HG02610 (cell line): ENCODE measurements around the gene COL27A1.
A peak's percentile ranks its signal among the peaks of the same experiment; 100 is the strongest.
"Not testable (repeated sequence)": the region's sequence is repeated elsewhere in the genome, so short reads cannot be mapped to it uniquely, and the experiment has no call there.

Experiments
- ATAC-seq: cut with Tn5 transposase; IDR thresholded peaks from one replicate; pipeline ENCODE4 v1.9.1; 2021; ENCODE audit warnings: mild to moderate bottlenecking, moderate library complexity; ENCODE audit not compliant: unreplicated experiment

COL27A1 gene

DNA sequence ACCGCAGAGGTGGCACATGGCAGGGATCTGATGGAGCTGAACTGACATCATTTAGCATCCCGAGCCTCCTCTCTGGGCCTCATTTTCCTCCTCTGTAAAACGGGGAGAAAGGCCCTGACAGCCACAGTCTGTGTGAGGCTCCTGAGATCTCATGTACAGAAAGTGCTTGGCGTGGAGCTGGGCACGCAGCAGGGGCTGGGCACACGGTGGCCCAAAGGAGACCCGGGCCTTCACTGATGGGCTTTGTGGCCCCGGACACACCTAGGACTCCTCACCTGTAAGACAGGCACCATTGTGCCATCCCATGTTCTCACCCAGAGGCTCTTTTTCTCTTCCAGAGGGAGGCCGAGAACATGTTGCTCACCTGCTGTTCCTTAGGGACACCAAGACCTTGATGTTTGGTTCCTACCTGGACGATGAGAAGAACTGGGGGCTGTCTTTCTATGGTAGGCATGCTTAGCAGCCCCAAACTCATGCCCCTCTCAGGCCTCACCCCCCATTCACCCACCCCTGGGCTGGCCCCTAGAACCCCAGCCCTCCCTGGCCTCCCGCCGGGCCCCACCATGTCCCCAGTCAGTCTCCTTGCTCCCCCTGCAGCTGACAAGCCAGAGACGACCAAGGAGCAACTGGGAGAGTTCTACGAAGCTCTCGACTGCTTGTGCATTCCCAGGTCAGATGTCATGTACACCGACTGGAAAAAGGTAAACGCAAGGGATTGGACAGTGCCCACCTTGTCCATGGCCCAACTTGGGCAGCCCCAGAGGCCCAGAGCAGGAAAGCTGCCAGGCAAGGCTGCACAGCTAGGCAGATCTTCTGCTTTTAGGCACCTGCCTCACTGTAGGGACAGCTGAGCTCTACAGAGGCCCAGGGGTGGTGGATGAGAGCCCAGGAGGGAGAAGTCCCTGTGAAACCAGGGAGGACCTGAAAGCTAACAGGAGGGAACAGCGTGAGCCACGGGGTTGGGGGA, 176.2 kb downstream of the COL27A1 start:
- ATAC-seq, result not testable (repeated sequence)

- not testable (repeated sequence) for ATAC-seq
Measured at GRCh38 chr9:114332474-114333040, 177.2 kb downstream of the COL27A1 start.

DNA sequence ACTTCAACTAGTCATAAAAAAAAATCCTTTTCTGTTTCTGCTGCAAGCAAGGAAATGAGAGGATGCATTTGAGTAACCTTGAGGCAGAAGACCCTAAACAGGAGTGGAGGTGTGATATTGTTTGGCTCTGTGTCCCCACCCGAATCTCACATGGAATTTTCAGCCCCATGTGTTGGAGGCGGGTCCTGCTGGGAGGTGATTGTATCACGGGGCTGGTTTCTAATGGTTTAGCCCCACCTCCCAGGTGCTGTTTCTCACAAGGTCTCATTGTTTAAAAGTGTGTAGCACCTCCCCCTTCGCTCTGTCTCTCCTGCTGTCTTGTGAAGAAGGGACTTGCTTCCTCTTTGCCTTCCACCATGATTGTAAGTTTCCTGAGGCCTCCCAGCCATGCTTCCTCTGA, 178.4 kb downstream of the COL27A1 start:
- ATAC-seq, result not testable (repeated sequence)

DNA sequence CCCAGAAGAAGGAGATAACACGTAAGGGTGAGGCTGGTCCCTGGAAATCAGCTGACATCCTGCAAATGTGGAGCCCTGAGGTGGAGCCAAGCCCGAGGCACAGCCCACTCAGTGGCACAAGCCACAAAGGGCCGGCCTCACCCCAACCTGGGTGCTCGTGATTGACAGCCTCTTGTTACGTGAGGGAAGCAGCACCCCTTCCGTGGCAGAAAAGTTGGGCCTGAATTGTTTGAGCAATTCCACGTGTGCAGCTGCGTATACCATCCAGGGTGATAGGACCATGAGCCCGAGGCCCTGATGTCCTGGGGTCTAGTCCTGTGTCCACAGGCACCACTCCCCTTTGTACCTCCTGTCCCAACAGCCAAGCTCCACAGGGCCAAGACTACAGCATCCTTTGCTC, 179.2 kb downstream of the COL27A1 start:
- no peak for ATAC-seq

DNA sequence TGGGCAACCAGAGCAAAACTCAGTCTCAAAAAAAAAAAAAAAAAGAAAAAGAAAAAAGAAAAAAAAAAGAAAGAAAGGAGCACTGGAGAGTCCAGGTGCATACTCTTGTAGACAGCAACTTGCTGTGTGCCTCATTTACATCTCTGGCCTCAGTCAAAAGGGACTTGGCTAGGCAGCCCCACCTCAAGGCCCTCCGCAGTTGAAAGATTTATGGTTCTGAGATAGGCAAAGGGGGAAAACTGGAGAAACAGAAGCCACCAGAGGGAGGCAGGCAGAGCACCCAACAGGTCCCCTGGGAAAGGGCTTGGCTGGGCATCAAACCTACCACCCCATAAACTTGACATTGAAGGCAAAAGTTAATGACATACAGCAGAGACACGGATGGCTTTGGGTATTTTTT, 180.4 kb downstream of the COL27A1 start:
- ATAC-seq, result no peak

DNA sequence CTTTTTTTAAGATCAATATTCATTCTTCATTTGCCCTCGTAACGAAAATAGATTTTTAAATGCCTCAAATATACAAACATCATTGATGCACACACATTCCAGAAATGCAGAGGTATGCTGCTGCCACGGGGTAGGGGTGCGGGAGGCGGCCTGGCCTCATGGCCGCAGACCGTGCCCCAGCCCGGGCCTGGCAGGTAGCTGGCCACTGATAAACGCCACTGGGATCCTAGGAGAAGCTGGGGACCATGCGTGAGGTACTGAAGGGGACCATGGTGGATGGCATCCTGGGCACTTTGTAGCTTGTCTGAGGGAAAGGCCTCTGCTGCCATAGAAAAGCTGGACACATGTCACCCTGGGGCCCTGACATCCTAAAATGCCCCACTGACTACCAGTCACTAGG, 180.8 kb downstream of the COL27A1 start:
- no peak for ATAC-seq

GRCh38 chr9:114336699-114337395, 181.5 kb downstream of the COL27A1 start:
- no peak for ATAC-seq

- ATAC-seq, result no peak
Measured at GRCh38 chr9:114338187-114338586, 182.8 kb downstream of the COL27A1 start.

- peak; percentile 60 for ATAC-seq
Measured at GRCh38 chr9:114339130-114339908, 184.0 kb downstream of the COL27A1 start.

- ATAC-seq, result no peak
Measured at GRCh38 chr9:114341152-114341830, 186.0 kb downstream of the COL27A1 start.

DNA sequence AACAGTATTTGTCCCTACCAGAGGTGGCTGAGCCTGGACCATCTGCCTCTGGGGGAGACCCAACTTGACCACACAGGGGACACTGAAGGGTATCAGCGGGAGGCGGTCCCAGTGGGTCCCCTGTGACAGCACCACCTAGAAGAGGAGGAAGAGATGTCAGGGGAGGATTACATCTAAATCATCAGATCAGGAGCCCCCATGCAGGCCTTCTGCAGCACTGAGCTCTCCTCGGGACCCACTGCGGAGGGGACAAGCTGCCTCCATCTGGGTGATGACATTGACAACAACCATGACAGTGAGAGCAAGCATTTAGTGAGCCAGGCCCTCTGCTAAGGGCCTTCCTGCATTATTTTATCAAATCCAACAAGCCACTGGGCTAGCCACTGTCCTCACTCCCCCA, 186.7 kb downstream of the COL27A1 start:
- ATAC-seq, result no peak

GRCh38 chr9:114342755-114343440, 187.6 kb downstream of the COL27A1 start:
- ATAC-seq, result no peak

- ATAC-seq, result no peak
Measured at GRCh38 chr9:114343471-114344187, 188.3 kb downstream of the COL27A1 start.

- no peak for ATAC-seq
Measured at GRCh38 chr9:114344188-114344566, 188.8 kb downstream of the COL27A1 start.

GRCh38 chr9:114344692-114345091, 189.4 kb downstream of the COL27A1 start:
- ATAC-seq, result no peak

DNA sequence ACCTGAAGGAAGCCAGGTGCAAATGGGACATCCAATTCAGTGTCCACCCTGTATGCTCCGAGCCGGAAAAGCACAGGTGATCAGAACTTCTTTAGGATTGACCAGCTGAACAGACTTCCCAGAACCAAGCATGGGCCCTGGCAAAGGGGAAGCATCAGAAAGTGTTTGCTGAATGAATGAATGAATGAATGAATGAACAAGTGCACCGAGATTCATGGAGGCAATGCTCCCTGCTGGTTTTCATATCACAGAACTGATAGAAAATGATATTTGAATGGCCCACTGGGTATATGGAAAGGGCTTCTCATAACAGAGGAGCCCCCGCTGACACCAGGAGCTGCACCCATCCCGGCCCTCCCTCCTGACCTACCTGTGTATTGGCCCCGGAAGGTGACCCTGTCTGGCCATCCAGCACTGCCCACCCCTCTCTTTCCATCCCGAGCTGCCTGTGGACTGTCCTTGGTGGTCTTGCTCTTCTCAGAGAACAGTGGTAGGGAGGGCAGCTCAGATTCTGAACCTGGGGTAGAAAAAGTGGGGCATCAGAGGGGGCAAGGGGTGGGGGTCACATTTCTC, 190.2 kb downstream of the COL27A1 start:
- no peak for ATAC-seq

GRCh38 chr9:114346146-114346545, 190.8 kb downstream of the COL27A1 start:
- ATAC-seq, result no peak

- no peak for ATAC-seq
Measured at GRCh38 chr9:114347675-114348074, 192.3 kb downstream of the COL27A1 start.
